A549 (cell line): ENCODE measurements around the gene RAB17. TPM values are rescaled to one million over a fixed set of nuclear protein-coding genes. Genes with fewer than 3 reads are reported as not detected.

ENCODE experiments used
- ATAC-seq, 2 experiments: fragments of 200-7000 bp in 1 of 2; fragments of >200 bp in 1 of 2; cut with Nextera tagmentation in 1 of 2; cut with Tn5 transposase in 1 of 2; 3 replicates each; pipeline versions ENCODE4 v1.8.0 to v1.9.1; 2018 to 2020; ENCODE audit warnings: mild to moderate bottlenecking in 1 of 2, moderate library complexity in 1 of 2
- CTCF ChIA-PET: fragments of 300-600 bp; sonication (Branson Sonifier 250); formaldehyde crosslinking; extraction: SDS; loops from one replicate; lab custom pipeline; 2021; ENCODE audit warnings: antibody characterized with exemption, inconsistent platforms; lab: Yijun Ruan, JAX
- POLR2A ChIA-PET: fragments of 350-600 bp; formaldehyde crosslinking; extraction: SDS; loops from one replicate; lab custom pipeline; 2021; ENCODE audit warnings: antibody characterized with exemption, inconsistent platforms; lab: Yijun Ruan, JAX
- DNase-seq, 2 experiments: peaks; one replicate each; pipeline versions ENCODE4 v3.0.0 to v3.0.0-alpha.2; 2011 to 2016; ENCODE audit warnings: low read depth in 1 of 2, low spot score in 1 of 2
- FAIRE-seq: peaks from 2 replicates; lab custom pipeline; 2011; peaks lifted over from hg19 to GRCh38; lab: Jason Lieb, UNC
- H3K27ac ChIP-seq, 2 experiments: fragments of >200 bp; sonication (Bioruptor Twin); formaldehyde crosslinking; 3 replicates each; pipeline ENCODE4 v1.5.1; 2016 to 2017
- H3K4me1 ChIP-seq: fragments of >200 bp; sonication (Bioruptor Twin); formaldehyde crosslinking; 3 replicates; pipeline ENCODE4 v1.6.1; 2016
- H3K4me2 ChIP-seq: fragments of >200 bp; sonication (Bioruptor Twin); formaldehyde crosslinking; 3 replicates; pipeline ENCODE4 v1.6.1; 2016
- H3K4me3 ChIP-seq: fragments of >200 bp; sonication (Bioruptor Twin); formaldehyde crosslinking; 3 replicates; pipeline ENCODE4 v1.5.1; 2016
- H3K9me3 ChIP-seq: fragments of >200 bp; sonication (Bioruptor Twin); formaldehyde crosslinking; 3 replicates; pipeline ENCODE4 v1.6.1; 2016
- CEBPB ChIP-seq, 2 experiments: fragments of >200 bp in 1 of 2; sonication (Bioruptor Twin) in 1 of 2; formaldehyde crosslinking in 1 of 2; IDR thresholded peaks; 2 replicates each; pipeline ENCODE4 v1.6.1; 2012 to 2016
- EHF ChIP-seq: fragments of 250-450 bp; sonication (Bioruptor Pico); IDR thresholded peaks from 2 replicates; pipeline ENCODE4 v1.5.0; 2020; ENCODE audit warnings: mild to moderate bottlenecking
- ESRRA ChIP-seq: fragments of 150-350 bp; IDR thresholded peaks from 2 replicates; pipeline ENCODE4 v1.6.1; 2014; ENCODE audit warnings: mild to moderate bottlenecking, low read length, borderline replicate concordance
- HDAC2 ChIP-seq: fragments of 200-600 bp; sonication (generic); IDR thresholded peaks from 2 replicates; pipeline ENCODE4 v1.6.1; 2016
- HOXA7 ChIP-seq: fragments of 250-450 bp; sonication (Bioruptor Pico); IDR thresholded peaks from 2 replicates; pipeline ENCODE4 v1.5.0; 2020; ENCODE audit warnings: mild to moderate bottlenecking, moderate library complexity
- HOXB13 ChIP-seq: fragments of 250-450 bp; sonication (Bioruptor Pico); IDR thresholded peaks from 2 replicates; pipeline ENCODE4 v1.5.0; 2020; ENCODE audit warnings: low read depth, mild to moderate bottlenecking, moderate library complexity
- HOXB5 ChIP-seq: fragments of 250-450 bp; sonication (Bioruptor Pico); IDR thresholded peaks from 2 replicates; pipeline ENCODE4 v1.5.0; 2020; ENCODE audit warnings: mild to moderate bottlenecking, moderate library complexity
- JUNB ChIP-seq: fragments of >200 bp; sonication (Bioruptor Twin); formaldehyde crosslinking; IDR thresholded peaks from 2 replicates; pipeline ENCODE4 v1.6.1; 2016
- KDM1A ChIP-seq: fragments of 200-600 bp; sonication (generic); IDR thresholded peaks from 2 replicates; pipeline ENCODE4 v1.6.1; 2016; ENCODE audit warnings: low read depth, mild to moderate bottlenecking
- MAZ ChIP-seq: fragments of 150-350 bp; IDR thresholded peaks from 2 replicates; pipeline ENCODE4 v1.6.1; 2014; ENCODE audit warnings: antibody characterized with exemption, low read depth, low read length, borderline replicate concordance
- MYC ChIP-seq: IDR thresholded peaks from 2 replicates; pipeline ENCODE4 v1.6.1; 2012; ENCODE audit warnings: mild to moderate bottlenecking, inconsistent platforms, low read length, improper control_type of control experiment, borderline replicate concordance
- PHF8 ChIP-seq: fragments of 200-600 bp; sonication (generic); IDR thresholded peaks from 2 replicates; pipeline ENCODE4 v1.6.1; 2016; ENCODE audit warnings: low read depth, mild to moderate bottlenecking, antibody characterized with exemption, moderate library complexity, borderline replicate concordance
- RARB ChIP-seq: fragments of 250-450 bp; sonication (Bioruptor Pico); IDR thresholded peaks from 2 replicates; pipeline ENCODE4 v1.8.0; 2021; ENCODE audit warnings: mild to moderate bottlenecking, moderate library complexity
- RCOR1 ChIP-seq: fragments of 150-350 bp; IDR thresholded peaks from 2 replicates; pipeline ENCODE4 v1.6.1; 2014; ENCODE audit warnings: antibody characterized with exemption, low read length, low read depth
- RNF2 ChIP-seq: fragments of 200-600 bp; sonication (generic); IDR thresholded peaks from 2 replicates; pipeline ENCODE4 v1.6.1; 2016; ENCODE audit warnings: low read depth, mild to moderate bottlenecking, antibody characterized with exemption, moderate library complexity, borderline replicate concordance
- SREBF2 ChIP-seq: fragments of 450-650 bp; IDR thresholded peaks from 2 replicates; pipeline ENCODE4 v1.6.1; 2014; ENCODE audit warnings: mild to moderate bottlenecking, moderate library complexity
- TFCP2L1 ChIP-seq: fragments of 250-450 bp; sonication (Bioruptor Pico); IDR thresholded peaks from 2 replicates; pipeline ENCODE4 v1.5.0; 2021; ENCODE audit warnings: mild to moderate bottlenecking
- WGBS: methylation state at CpG from one replicate; pipeline ENCODE4 v1.1.6; 2017; ENCODE audit errors: missing lambda C conversion rate; 5-methylcytosine and 5-hydroxymethylcytosine counted together
- polyA plus RNA-seq, 4 experiments: library from polyadenylated mRNA; depleted of rRNA in 3 of 4; stranded (reverse); fragments of >200 nt; fragmentation: RNase III in 1 of 4; extraction: RNeasy Plus Mini Kit Qiagen cat#74134 plus additional on column Dnase treatment in 1 of 4; gene quantifications; 2 replicates in 3 of 4; 3 replicates in 1 of 4; pipeline ENCODE4 v1.2.3, GENCODE V29; 2011 to 2017
- TF ChIP-seq, protein P1 (sequence below): fragments of 450-650 bp; IDR thresholded peaks from 2 replicates; pipeline ENCODE4 v1.6.1; 2014; ENCODE audit warnings: antibody characterized with exemption

Gene RAB17
- polyA plus RNA-seq, 2 of the 4 experiments (the other 2 are of a cell fraction) = 0.44 to 2.2 TPM

DNA sequence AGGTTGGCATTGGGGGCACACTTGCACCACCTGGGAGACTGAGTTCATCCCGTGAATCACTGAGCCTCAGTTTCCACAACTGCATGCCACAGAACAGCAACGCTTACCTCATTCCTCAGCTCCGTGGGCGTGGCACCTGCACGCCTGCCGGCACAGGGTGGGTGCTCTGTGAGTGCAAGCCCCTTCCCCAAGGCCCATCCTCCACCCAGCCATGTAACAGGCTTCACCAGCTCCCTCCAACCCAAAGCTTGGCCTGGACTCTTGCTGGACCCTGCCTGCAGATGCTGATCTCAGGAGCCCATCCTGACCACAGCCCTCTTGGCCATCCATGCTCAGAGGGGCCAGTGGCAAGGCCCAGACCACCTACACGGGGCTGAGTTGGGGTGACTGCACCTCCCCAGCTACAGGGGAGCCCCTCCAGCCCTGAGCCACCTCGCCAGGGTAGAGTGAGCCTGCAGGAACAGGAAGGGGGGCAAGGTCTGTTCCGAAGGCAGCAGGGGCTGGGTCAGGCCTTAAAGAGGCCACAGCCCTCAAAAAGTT, 22.3 kb downstream of the RAB17 start:
- CTCF ChIA-PET = interaction anchor here (0.9 to 2.2 kb wide), 3 partner anchors 56 to 414 kb away, joined by 3 to 13 read pairs (median 12); no protein-coding TSS in a partner anchor

GRCh38 chr2:237567276-237568029, 23.1 kb downstream of the RAB17 start:
- FAIRE-seq (no peak), ATAC-seq (no peak)
- Histone ChIP-seq H3K4me2 (no peak overlapping the region), H3K4me3 (no peak overlapping the region), H3K4me1 (peaks cover 7% of the 10 kb centered on the region; the same call in 2 of the 3 replicates)
- 79% methylated on average over 16 of the region's 16 CpGs for WGBS
- TF ChIP-seq RNF2 (no peak), RARB (no peak), HOXB5 (CRISPR knock-in tag) (no peak), RCOR1 (no peak), MYC (no peak), HDAC2 (no peak), CEBPB (IDR thresholded peaks at IDR 0.05) (no peak), KDM1A (no peak), MAZ (no peak), HOXB13 (CRISPR knock-in tag) (no peak), EHF (CRISPR knock-in tag) (no peak), SREBF2 (no peak)
- TF ChIP-seq, protein P1, sequence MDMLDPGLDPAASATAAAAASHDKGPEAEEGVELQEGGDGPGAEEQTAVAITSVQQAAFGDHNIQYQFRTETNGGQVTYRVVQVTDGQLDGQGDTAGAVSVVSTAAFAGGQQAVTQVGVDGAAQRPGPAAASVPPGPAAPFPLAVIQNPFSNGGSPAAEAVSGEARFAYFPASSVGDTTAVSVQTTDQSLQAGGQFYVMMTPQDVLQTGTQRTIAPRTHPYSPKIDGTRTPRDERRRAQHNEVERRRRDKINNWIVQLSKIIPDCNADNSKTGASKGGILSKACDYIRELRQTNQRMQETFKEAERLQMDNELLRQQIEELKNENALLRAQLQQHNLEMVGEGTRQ = no peak
- TF ChIP-seq, all 56 proteins: peak for 0
- DNase-seq = no peak
- no peaks in the 10 kb centered on the region for H3K9me3 ChIP-seq
- H3K27ac ChIP-seq = no peak overlapping the region
- ChIA-PET POLR2A (no interaction called here), CTCF (interaction anchor here (0.9 to 2.2 kb wide), 4 partner anchors 55 to 413 kb away, joined by 3 to 13 read pairs (median 8); no protein-coding TSS in a partner anchor)

More for the DNA sequence above, 22.3 kb downstream of the RAB17 start:
- peaks cover 10% of the 10 kb centered on the region; the same call in 2 of the 3 replicates for H3K4me1 ChIP-seq
- no peak overlapping the region for H3K4me2 ChIP-seq
- FAIRE-seq (no peak), DNase-seq (no peak), ATAC-seq (no peak)
- TF ChIP-seq HDAC2 = no peak
- no peak overlapping the region for H3K4me3 ChIP-seq
- no peak overlapping the region for H3K27ac ChIP-seq
- 66% methylated on average over 9 of the region's 9 CpGs for WGBS
- no peaks in the 10 kb centered on the region for H3K9me3 ChIP-seq
- POLR2A ChIA-PET = no interaction called here

- ATAC-seq = peak in 1 of 2 experiments; percentile 6; a peak in 1 of 6 replicates
- Histone ChIP-seq H3K4me1 (peaks cover 1% of the 10 kb centered on the region; the same call in 1 of the 3 replicates), H3K4me3 (no peak within 1 kb of the TSS), H3K9me3 (no peaks in the 10 kb centered on the region), H3K27ac (no peak within 1 kb of the TSS), H3K4me2 (no peak within 1 kb of the TSS)
- TF ChIP-seq HOXA7 (CRISPR knock-in tag) (no peak), PHF8 (no peak), ESRRA (no peak), SREBF2 (no peak), TFCP2L1 (CRISPR knock-in tag) (no peak), RNF2 (no peak), JUNB (no peak)
- POLR2A ChIA-PET = interaction anchor here (0.5 kb wide), 1 partner anchor 433 kb away, joined by 3 read pairs; no protein-coding TSS in a partner anchor
- no peak for DNase-seq
- WGBS = 78% methylated on average over 22 of the region's 32 CpGs
- CTCF ChIA-PET = interaction anchor here (0.6 to 2.2 kb wide), 6 partner anchors 9 to 401 kb away, joined by 3 to 13 read pairs (median 4); no protein-coding TSS in a partner anchor
- no peak for FAIRE-seq
Observed at GRCh38 chr2:237566401-237567235, 23.9 kb downstream of the RAB17 start, which contains the start of gene PRLH. Gene PRLH (plus strand): TSS chr2:237566574. CDS start chr2:237566574, 0 bp downstream.
